ENCODE measurements around the gene UGT1A1.

GRCh38 chr2:233714121-233714520 is 45.9 kb upstream of the UGT1A1 start:
- TF ChIP-seq EZH2phosphoT487 (IDR thresholded peaks at IDR 0.05; ENCODE audit: insufficient read depth, low read depth) (no peak), EZH2 (IDR thresholded peaks at IDR 0.05; ENCODE audit: insufficient read depth, poor library complexity, severe bottlenecking) (no peak)

Data from GM23248 (cell line).